SK-N-SH (cell line): ENCODE results near the gene GALNT13. TPM values are rescaled to one million over a fixed set of nuclear protein-coding genes. Genes with fewer than 3 reads are reported as not detected.

Source experiments
- CTCF ChIA-PET: fragments of 300-600, 350-600 bp; formaldehyde crosslinking; extraction: SDS; loops from one replicate; lab custom pipeline; 2021; lab: Yijun Ruan, JAX
- POLR2A ChIA-PET: fragments of 350-600 bp; sonication (Branson Sonifier 250); formaldehyde crosslinking; extraction: SDS; loops from one replicate; lab custom pipeline; 2020; ENCODE audit warnings: antibody characterized with exemption, inconsistent platforms; lab: Yijun Ruan, JAX
- DNase-seq: peaks from one replicate; pipeline ENCODE4 v3.0.0; 2012
- H2AFZ ChIP-seq: fragments of 200-600 bp; sonication (generic); 2 replicates; pipeline ENCODE4 v1.8.1; 2016; ENCODE audit warnings: antibody characterized with exemption, mild to moderate bottlenecking, low read depth
- H3F3A ChIP-seq: fragments of 200-600 bp; sonication (generic); replicated peaks from 2 replicates; pipeline ENCODE3; 2016; ENCODE audit warnings: antibody characterized with exemption, mild to moderate bottlenecking; ENCODE audit not compliant: insufficient read depth
- H3K27ac ChIP-seq, 2 experiments: fragments of 200-500 bp in 1 of 2; fragments of 200-600 bp in 1 of 2; sonication (Bioruptor generic) in 1 of 2; sonication (generic), shearing (Covaris generic) in 1 of 2; 2 replicates each; pipeline versions ENCODE4 v1.5.1 to v1.6.1; 2014 to 2016; ENCODE audit warnings: low read depth in 2 of 2, inconsistent platforms in 1 of 2, low read length in 1 of 2, mild to moderate bottlenecking in 1 of 2, mixed read lengths in 1 of 2
- H3K27me3 ChIP-seq: fragments of 200-600 bp; sonication (generic), shearing (Covaris generic); 2 replicates; pipeline ENCODE4 v1.6.1; 2016; ENCODE audit warnings: mixed run types; ENCODE audit not compliant: insufficient read depth
- H3K36me3 ChIP-seq, 2 experiments: fragments of 200-500 bp in 1 of 2; fragments of 200-600 bp in 1 of 2; sonication (Bioruptor generic) in 1 of 2; sonication (generic) in 1 of 2; replicated peaks in 1 of 2; 2 replicates each; pipeline versions ENCODE3 to v1.5.1; 2014 to 2016; ENCODE audit warnings: low read length in 1 of 2, mild to moderate bottlenecking in 1 of 2; ENCODE audit not compliant: insufficient read depth in 2 of 2, control insufficient read depth in 1 of 2
- H3K4me1 ChIP-seq, 2 experiments: fragments of 200-500 bp in 1 of 2; fragments of 200-600 bp in 1 of 2; sonication (Bioruptor generic) in 1 of 2; sonication (generic), shearing (Covaris generic) in 1 of 2; 2 replicates each; pipeline versions ENCODE4 v1.5.1 to v1.6.1; 2014 to 2016; ENCODE audit warnings: low read depth in 1 of 2, low read length in 1 of 2, mixed run types in 1 of 2; ENCODE audit not compliant: insufficient read depth in 2 of 2, control insufficient read depth in 1 of 2
- H3K4me2 ChIP-seq: fragments of 200-600 bp; sonication (generic), shearing (Covaris generic); 2 replicates; pipeline ENCODE4 v1.6.1; 2017; ENCODE audit warnings: mixed run types
- H3K4me3 ChIP-seq, 2 experiments: fragments of 200-500 bp in 1 of 2; fragments of 200-600 bp in 1 of 2; sonication (Bioruptor generic) in 1 of 2; sonication (generic), shearing (Covaris generic) in 1 of 2; 2 replicates each; pipeline versions ENCODE4 v1.5.1 to v1.8.1; 2014 to 2016; ENCODE audit warnings: low read depth in 2 of 2, inconsistent platforms in 1 of 2, low read length in 1 of 2, mild to moderate bottlenecking in 1 of 2, mixed read lengths in 1 of 2, moderate library complexity in 1 of 2
- H3K79me2 ChIP-seq: fragments of 200-600 bp; sonication (generic); 2 replicates; pipeline ENCODE4 v1.8.1; 2017; ENCODE audit warnings: mild to moderate bottlenecking; ENCODE audit not compliant: insufficient read depth
- H3K9ac ChIP-seq: fragments of 200-600 bp; sonication (generic); 2 replicates; pipeline ENCODE4 v1.6.1; 2017; ENCODE audit warnings: mixed run types
- H3K9me2 ChIP-seq: fragments of 200-600 bp; sonication (generic); 2 replicates; pipeline ENCODE4 v1.6.1; 2017; ENCODE audit warnings: mixed run types
- H3K9me3 ChIP-seq: fragments of 200-600 bp; sonication (generic); 2 replicates; pipeline ENCODE4 v1.6.1; 2017; ENCODE audit warnings: mixed run types, mild to moderate bottlenecking, moderate library complexity
- H4K20me1 ChIP-seq: fragments of 200-600 bp; sonication (generic); 2 replicates; pipeline ENCODE4 v1.6.1; 2017; ENCODE audit warnings: mild to moderate bottlenecking, mixed run types; ENCODE audit not compliant: insufficient read depth
- CHD2 ChIP-seq: fragments of 150-350 bp; IDR thresholded peaks from 2 replicates; pipeline ENCODE4 v1.6.1; 2018; ENCODE audit warnings: low read length; ENCODE audit not compliant: partially characterized antibody
- CTCF ChIP-seq: fragments of 200-600 bp; sonication (generic); IDR thresholded peaks from 2 replicates; pipeline ENCODE4 v1.6.1; 2017; ENCODE audit warnings: antibody characterized with exemption, mild to moderate bottlenecking, moderate library complexity
- FOXJ3 ChIP-seq: sonication (generic); formaldehyde crosslinking; IDR thresholded peaks from 2 replicates; pipeline ENCODE4 v1.5.1; 2020; ENCODE audit warnings: mild to moderate bottlenecking, missing genetic modification reagents
- IRF3 ChIP-seq: fragments of 150-350 bp; IDR thresholded peaks from 2 replicates; pipeline ENCODE4 v1.6.1; 2016; ENCODE audit warnings: mild to moderate bottlenecking, low read depth, low read length
- MAX ChIP-seq: IDR thresholded peaks from 2 replicates; pipeline ENCODE4 v1.4.0; 2012; ENCODE audit warnings: low read depth
- NFIC ChIP-seq: IDR thresholded peaks from 2 replicates; pipeline ENCODE4 v1.4.0; 2012; ENCODE audit warnings: borderline replicate concordance
- PBX3 ChIP-seq: IDR thresholded peaks from 2 replicates; pipeline ENCODE4; 2012
- RAD21 ChIP-seq: IDR thresholded peaks from 2 replicates; pipeline ENCODE4 v1.6.1; 2012; ENCODE audit warnings: mild to moderate bottlenecking, low read length
- RFX5 ChIP-seq: IDR thresholded peaks from 2 replicates; pipeline ENCODE4 v1.6.1; 2012; ENCODE audit warnings: mild to moderate bottlenecking, improper control_type of control experiment, low read length
- RXRA ChIP-seq: IDR thresholded peaks from 2 replicates; pipeline ENCODE4 v1.4.0; 2012; ENCODE audit warnings: low read depth, mild to moderate bottlenecking, borderline replicate concordance
- SIN3A ChIP-seq: IDR thresholded peaks from 2 replicates; pipeline ENCODE4 v1.6.1; 2012; ENCODE audit warnings: low read depth, mild to moderate bottlenecking, low read length, moderate library complexity, borderline replicate concordance
- TCF12 ChIP-seq: IDR thresholded peaks from 2 replicates; pipeline ENCODE4 v1.4.0; 2012
- TEAD4 ChIP-seq: IDR thresholded peaks from 2 replicates; pipeline ENCODE4 v1.4.0; 2012; ENCODE audit warnings: mild to moderate bottlenecking, borderline replicate concordance; ENCODE audit not compliant: insufficient read depth
- USF2 ChIP-seq: fragments of 150-350 bp; IDR thresholded peaks from 2 replicates; pipeline ENCODE4 v1.6.1; 2017; ENCODE audit warnings: antibody characterized with exemption, low read length, low read depth, borderline replicate concordance
- YY1 ChIP-seq: IDR thresholded peaks from 2 replicates; pipeline ENCODE4 v1.4.0; 2012; ENCODE audit warnings: low read depth, mild to moderate bottlenecking
- ZBTB33 ChIP-seq: IDR thresholded peaks from 2 replicates; pipeline ENCODE4 v1.4.0; 2012; ENCODE audit warnings: low read depth, borderline replicate concordance
- WGBS: methylation state at CpG from one replicate; pipeline ENCODE4 v1.1.6; 2017; ENCODE audit warnings: low lambda C conversion rate; 5-methylcytosine and 5-hydroxymethylcytosine counted together
- polyA plus RNA-seq, 3 experiments: library from polyadenylated mRNA; depleted of rRNA; stranded (reverse); fragments of >200 nt; gene quantifications; 2 replicates each; pipeline ENCODE4 v1.2.3, GENCODE V29; 2012

GALNT13 gene
- polyA plus RNA-seq, 1 of the 3 experiments (the other 2 are of a cell fraction), result 0.33 TPM

GRCh38 chr2:153940511-153940910 lies 68.8 kb downstream of the GALNT13 start:
- DNase-seq, result no peak
- no peaks in the 10 kb centered on the region for H3K36me3 ChIP-seq

More at GRCh38 chr2:153940511-153940910, 68.8 kb downstream of the GALNT13 start:
- TF ChIP-seq RAD21, result no peak
- no peak for TF ChIP-seq SIN3A
- no peak for TF ChIP-seq RFX5
- no peak for TF ChIP-seq PBX3
- TF ChIP-seq MAX, result no peak
- no peak for TF ChIP-seq FOXJ3 (CRISPR knock-in tag)
- TF ChIP-seq YY1, result no peak
- TF ChIP-seq RXRA, result no peak
- no peak for TF ChIP-seq IRF3
- TF ChIP-seq ZBTB33, result no peak
- TF ChIP-seq CHD2, result no peak
- TF ChIP-seq TEAD4, result no peak
- TF ChIP-seq CTCF, result no peak
- TF ChIP-seq NFIC, result no peak
- no peak for TF ChIP-seq TCF12
- no peak for TF ChIP-seq USF2
- TF ChIP-seq, all 33 proteins: peak for 0
- WGBS, result 43% methylated on average over 3 of the region's 3 CpGs
- H3K4me1 ChIP-seq, result no peaks in the 10 kb centered on the region; a peak in 2 of 4 replicates
- H3K27me3 ChIP-seq, result no peaks in the 10 kb centered on the region
- H3K9me3 ChIP-seq, result no peaks in the 10 kb centered on the region
- H3K9me2 ChIP-seq, result no peaks in the 10 kb centered on the region
- ChIA-PET POLR2A (no interaction called here), CTCF (no interaction called here)
- no peak overlapping the region for H3K4me3 ChIP-seq
- H3K79me2 ChIP-seq, result no peaks in the 10 kb centered on the region
- H4K20me1 ChIP-seq, result no peaks in the 10 kb centered on the region
- no peaks in the 10 kb centered on the region for H3F3A ChIP-seq
- H3K4me2 ChIP-seq, result no peak overlapping the region
- no peak overlapping the region for H2AFZ ChIP-seq
- no peak overlapping the region for H3K9ac ChIP-seq
- H3K27ac ChIP-seq, result no peak overlapping the region
